ENCODE measurements around the gene TNNT3.

Gene TNNT3

GRCh38 chr11:1921574-1922141 is 2.2 kb downstream of the TNNT3 start:
- no peak for DNase-seq (ENCODE audit: low read depth in 3 of 3, low spot score in 1 of 3)

- DNase-seq (ENCODE audit: low read depth in 3 of 3, low spot score in 1 of 3), result no peak
Measured at GRCh38 chr11:1922481-1923081, 3.1 kb downstream of the TNNT3 start.

GRCh38 chr11:1923201-1923956 is 3.9 kb downstream of the TNNT3 start:
- no peak for DNase-seq (ENCODE audit: low read depth in 3 of 3, low spot score in 1 of 3)

- DNase-seq (ENCODE audit: low read depth in 3 of 3, low spot score in 1 of 3), result no peak
Measured at GRCh38 chr11:1924181-1924580, 4.7 kb downstream of the TNNT3 start.

GRCh38 chr11:1924646-1925372 is 5.3 kb downstream of the TNNT3 start:
- DNase-seq (ENCODE audit: low read depth in 3 of 3, low spot score in 1 of 3), result no peak

- no peak for DNase-seq (ENCODE audit: low read depth in 3 of 3, low spot score in 1 of 3)
Measured at GRCh38 chr11:1925373-1926155, 6.1 kb downstream of the TNNT3 start.

- DNase-seq (ENCODE audit: low read depth in 3 of 3, low spot score in 1 of 3), result no peak
Measured at GRCh38 chr11:1926156-1927025, 6.9 kb downstream of the TNNT3 start.

GRCh38 chr11:1927026-1927847 is 7.7 kb downstream of the TNNT3 start:
- no peak for DNase-seq (ENCODE audit: low read depth in 3 of 3, low spot score in 1 of 3)

- DNase-seq (ENCODE audit: low read depth in 3 of 3, low spot score in 1 of 3), result no peak
Measured at GRCh38 chr11:1927848-1928469, 8.5 kb downstream of the TNNT3 start.

GRCh38 chr11:1928470-1928890 is 9.0 kb downstream of the TNNT3 start:
- no peak for DNase-seq (ENCODE audit: low read depth in 3 of 3, low spot score in 1 of 3)

GRCh38 chr11:1928891-1929541 is 9.5 kb downstream of the TNNT3 start:
- no peak for DNase-seq (ENCODE audit: low read depth in 3 of 3, low spot score in 1 of 3)

GRCh38 chr11:1929621-1930461 is 10.3 kb downstream of the TNNT3 start:
- no peak for DNase-seq (ENCODE audit: low read depth in 3 of 3, low spot score in 1 of 3)

- no peak for DNase-seq (ENCODE audit: low read depth in 3 of 3, low spot score in 1 of 3)
Measured at GRCh38 chr11:1930462-1930830, 10.9 kb downstream of the TNNT3 start.

GRCh38 chr11:1931341-1932104 is 12.0 kb downstream of the TNNT3 start:
- no peak for DNase-seq (ENCODE audit: low read depth in 3 of 3, low spot score in 1 of 3)

GRCh38 chr11:1932105-1932480 is 12.6 kb downstream of the TNNT3 start:
- no peak for DNase-seq (ENCODE audit: low read depth in 3 of 3, low spot score in 1 of 3)

- no peak for DNase-seq (ENCODE audit: low read depth in 3 of 3, low spot score in 1 of 3)
Measured at GRCh38 chr11:1932681-1933080, 13.2 kb downstream of the TNNT3 start.

Measured in stimulated activated CD4-positive, alpha-beta T cell treated with anti-CD3 and anti-CD28 coated beads, TNF-alpha, amount 100 ng/mL, for 1 hour (primary cell).